Activated naive CD8-positive, alpha-beta T cell (primary cell): ENCODE measurements around the gene SLC22A3.

Experiments
- H3K27ac Mint-ChIP-seq: one replicate; pipeline ENCODE4 v1.8.0; 2021; ENCODE audit warnings: mixed read lengths
- H3K27me3 Mint-ChIP-seq: one replicate; pipeline ENCODE4 v1.8.0; 2021; ENCODE audit warnings: mixed read lengths
- H3K36me3 Mint-ChIP-seq: one replicate; pipeline ENCODE4 v1.8.0; 2021; ENCODE audit warnings: mixed read lengths
- H3K4me1 Mint-ChIP-seq: one replicate; pipeline ENCODE4 v1.8.0; 2021; ENCODE audit warnings: low read depth, mixed read lengths
- H3K4me3 Mint-ChIP-seq: one replicate; pipeline ENCODE4 v1.8.0; 2021; ENCODE audit warnings: mild to moderate bottlenecking, mixed read lengths
- H3K9me3 Mint-ChIP-seq: one replicate; pipeline ENCODE4 v1.8.0; 2021; ENCODE audit warnings: low read depth, mixed read lengths

SLC22A3 gene

DNA sequence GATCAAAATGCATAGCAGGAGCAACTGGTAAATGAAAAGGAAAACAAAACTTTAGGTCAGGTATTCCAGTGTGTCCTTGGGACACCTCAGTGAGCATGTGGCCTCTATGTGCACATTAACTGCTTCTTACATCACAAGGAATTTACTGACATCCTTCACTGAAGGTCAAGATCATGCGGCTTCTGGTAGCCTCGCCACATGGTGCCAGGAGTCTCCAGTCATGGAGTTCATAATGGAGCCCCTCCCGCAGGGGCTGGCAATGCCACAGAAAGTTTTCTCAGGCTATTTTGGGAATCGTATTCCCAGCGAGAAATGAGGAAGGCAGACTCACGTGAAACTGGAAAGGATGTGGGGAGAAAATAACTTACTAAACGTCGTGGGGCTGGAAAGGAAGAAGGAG, 19.7 kb upstream of the SLC22A3 start:
- Mint-ChIP-seq H3K36me3 (no peaks in the 10 kb centered on the region), H3K4me1 (no peaks in the 10 kb centered on the region), H3K27me3 (peaks cover 13% of the 10 kb centered on the region), H3K4me3 (no peak overlapping the region), H3K9me3 (no peaks in the 10 kb centered on the region), H3K27ac (no peak overlapping the region)

- H3K36me3 Mint-ChIP-seq, result no peaks in the 10 kb centered on the region
- H3K27me3 Mint-ChIP-seq, result peaks cover 19% of the 10 kb centered on the region
- no peaks in the 10 kb centered on the region for H3K4me1 Mint-ChIP-seq
Measured at GRCh38 chr6:160329188-160329587, 19.0 kb upstream of the SLC22A3 start.

DNA sequence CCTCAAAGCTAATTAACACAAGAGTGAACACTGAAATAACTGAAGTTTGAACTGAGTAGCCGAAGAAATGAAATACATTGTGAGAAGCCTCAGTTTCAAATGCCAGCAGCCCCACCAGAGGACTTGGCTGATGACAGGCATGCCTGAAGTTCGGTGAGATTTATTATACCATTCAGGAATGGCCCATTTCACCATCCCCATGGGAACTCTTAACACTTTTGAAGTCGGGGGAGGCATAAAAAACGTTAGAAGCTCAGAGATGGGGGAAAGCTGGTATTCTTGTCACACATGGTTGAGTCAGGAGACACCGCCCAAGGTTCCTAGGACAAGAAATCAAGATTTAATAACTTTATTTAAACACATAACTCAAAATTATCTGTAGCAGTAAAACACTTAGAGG, 17.6 kb upstream of the SLC22A3 start:
- Mint-ChIP-seq H3K27me3 (peaks cover 24% of the 10 kb centered on the region), H3K27ac (no peak overlapping the region), H3K36me3 (no peaks in the 10 kb centered on the region), H3K4me3 (no peak overlapping the region), H3K9me3 (no peaks in the 10 kb centered on the region), H3K4me1 (no peaks in the 10 kb centered on the region)

More at GRCh38 chr6:160329188-160329587, 19.0 kb upstream of the SLC22A3 start:
- H3K4me3 Mint-ChIP-seq, result no peak overlapping the region
- H3K9me3 Mint-ChIP-seq, result no peaks in the 10 kb centered on the region
- H3K27ac Mint-ChIP-seq, result no peak overlapping the region

DNA sequence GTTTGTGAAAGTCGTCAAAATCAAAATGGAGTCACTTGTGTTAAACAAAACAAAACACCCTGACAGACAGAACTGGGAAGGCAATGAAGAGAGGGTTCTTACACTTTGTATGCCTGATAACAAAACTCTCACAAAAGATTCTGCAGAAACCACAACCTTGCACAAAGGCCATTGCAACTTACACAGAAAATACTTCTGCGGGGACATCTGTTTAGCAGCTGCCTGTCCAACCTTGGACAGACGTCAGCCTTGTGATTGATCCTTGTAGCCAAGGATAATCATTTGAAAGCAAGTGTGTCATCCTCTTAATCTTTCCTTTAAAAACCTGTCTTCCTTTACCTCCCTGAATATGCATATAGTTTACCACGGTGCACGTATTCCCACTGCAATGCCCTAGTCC, 17.0 kb upstream of the SLC22A3 start:
- Mint-ChIP-seq H3K27ac (no peak overlapping the region), H3K27me3 (peaks cover 24% of the 10 kb centered on the region), H3K9me3 (no peaks in the 10 kb centered on the region), H3K36me3 (no peaks in the 10 kb centered on the region), H3K4me3 (no peak overlapping the region), H3K4me1 (no peaks in the 10 kb centered on the region)

- Mint-ChIP-seq H3K27ac (no peak overlapping the region), H3K9me3 (no peaks in the 10 kb centered on the region), H3K4me1 (no peaks in the 10 kb centered on the region), H3K4me3 (no peak overlapping the region), H3K27me3 (peaks cover 24% of the 10 kb centered on the region), H3K36me3 (no peaks in the 10 kb centered on the region)
Measured at GRCh38 chr6:160331753-160332152, 16.4 kb upstream of the SLC22A3 start.

DNA sequence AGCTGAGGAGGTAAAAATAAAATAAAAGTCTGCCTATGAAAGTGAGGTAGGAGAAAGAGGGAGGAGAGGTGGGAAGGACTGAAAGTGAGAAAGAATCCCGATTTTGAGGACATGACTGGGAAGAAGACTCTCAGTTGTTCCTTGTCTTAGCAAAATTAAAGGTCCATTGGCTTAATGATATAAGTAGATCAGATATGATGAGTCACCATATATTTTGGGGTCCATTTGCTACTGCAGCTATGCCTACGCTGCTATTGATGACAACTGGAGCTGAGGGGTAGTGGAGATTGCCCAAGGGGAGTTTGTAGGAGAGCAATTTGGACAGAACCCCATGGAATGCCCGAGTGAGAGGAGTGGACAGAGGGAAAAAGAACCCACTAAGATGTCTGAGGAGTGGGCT, 15.1 kb upstream of the SLC22A3 start:
- Mint-ChIP-seq H3K4me1 (no peaks in the 10 kb centered on the region), H3K27me3 (peaks cover 28% of the 10 kb centered on the region), H3K9me3 (no peaks in the 10 kb centered on the region), H3K4me3 (no peak overlapping the region), H3K27ac (no peak overlapping the region), H3K36me3 (no peaks in the 10 kb centered on the region)

- no peak overlapping the region for H3K4me3 Mint-ChIP-seq
- H3K9me3 Mint-ChIP-seq, result no peaks in the 10 kb centered on the region
- peaks cover 23% of the 10 kb centered on the region for H3K27me3 Mint-ChIP-seq
- H3K4me1 Mint-ChIP-seq, result no peaks in the 10 kb centered on the region
- no peaks in the 10 kb centered on the region for H3K36me3 Mint-ChIP-seq
- no peak overlapping the region for H3K27ac Mint-ChIP-seq
Measured at GRCh38 chr6:160333841-160334240, 14.3 kb upstream of the SLC22A3 start.

GRCh38 chr6:160336200-160336599, 12.0 kb upstream of the SLC22A3 start:
- H3K27me3 Mint-ChIP-seq, result peaks cover 21% of the 10 kb centered on the region
- no peaks in the 10 kb centered on the region for H3K36me3 Mint-ChIP-seq
- H3K27ac Mint-ChIP-seq, result no peak overlapping the region
- no peaks in the 10 kb centered on the region for H3K9me3 Mint-ChIP-seq
- H3K4me3 Mint-ChIP-seq, result no peak overlapping the region
- H3K4me1 Mint-ChIP-seq, result no peaks in the 10 kb centered on the region

- Mint-ChIP-seq H3K36me3 (no peaks in the 10 kb centered on the region), H3K4me3 (no peak overlapping the region), H3K27me3 (peaks cover 18% of the 10 kb centered on the region), H3K4me1 (no peaks in the 10 kb centered on the region), H3K27ac (no peak overlapping the region), H3K9me3 (no peaks in the 10 kb centered on the region)
Measured at GRCh38 chr6:160337301-160337700, 10.9 kb upstream of the SLC22A3 start.

DNA sequence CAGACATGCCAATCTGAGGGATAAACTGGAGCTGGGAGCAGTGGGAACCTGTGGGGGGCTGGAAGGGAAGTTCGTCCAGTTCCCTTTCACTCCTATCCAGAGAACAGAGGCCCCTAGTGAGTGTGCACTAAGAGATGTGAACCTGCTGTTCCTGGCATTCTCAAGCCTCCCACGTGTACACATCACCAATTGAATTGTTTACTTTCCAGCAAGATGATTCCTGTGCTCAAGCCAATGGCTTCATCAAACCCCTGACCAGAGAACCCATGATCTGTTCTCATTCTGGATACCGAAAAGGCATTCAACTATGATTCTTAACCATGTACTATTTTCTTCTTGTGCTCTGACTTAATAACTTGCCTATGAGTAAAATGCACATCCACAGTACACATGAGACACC, 10.2 kb upstream of the SLC22A3 start:
- H3K4me3 Mint-ChIP-seq, result no peak overlapping the region
- H3K9me3 Mint-ChIP-seq, result no peaks in the 10 kb centered on the region
- no peak overlapping the region for H3K27ac Mint-ChIP-seq
- H3K27me3 Mint-ChIP-seq, result peaks cover 18% of the 10 kb centered on the region
- H3K4me1 Mint-ChIP-seq, result no peaks in the 10 kb centered on the region
- no peaks in the 10 kb centered on the region for H3K36me3 Mint-ChIP-seq

DNA sequence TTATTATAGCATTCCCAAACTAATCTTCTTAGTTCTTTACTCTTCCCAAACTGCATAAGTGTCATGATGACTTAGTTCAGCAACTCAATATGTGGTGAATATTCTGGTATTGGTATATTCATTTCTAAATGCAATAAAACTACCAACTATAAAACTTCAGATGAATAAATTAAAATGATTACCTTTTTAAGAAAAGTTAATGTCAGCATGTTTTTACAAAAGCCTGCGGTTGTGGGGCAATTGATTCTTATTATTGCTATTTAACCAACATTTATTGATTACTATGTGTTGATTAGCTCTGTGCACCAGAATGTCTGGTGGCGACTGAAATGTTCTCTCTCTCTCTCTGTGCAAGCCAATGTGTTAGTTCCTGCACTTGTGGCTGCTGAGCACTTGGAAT, 5.0 kb upstream of the SLC22A3 start:
- Mint-ChIP-seq H3K4me1 (no peaks in the 10 kb centered on the region), H3K27ac (no peak overlapping the region), H3K36me3 (no peaks in the 10 kb centered on the region), H3K27me3 (peaks cover 15% of the 10 kb centered on the region), H3K4me3 (no peak overlapping the region), H3K9me3 (no peaks in the 10 kb centered on the region)

DNA sequence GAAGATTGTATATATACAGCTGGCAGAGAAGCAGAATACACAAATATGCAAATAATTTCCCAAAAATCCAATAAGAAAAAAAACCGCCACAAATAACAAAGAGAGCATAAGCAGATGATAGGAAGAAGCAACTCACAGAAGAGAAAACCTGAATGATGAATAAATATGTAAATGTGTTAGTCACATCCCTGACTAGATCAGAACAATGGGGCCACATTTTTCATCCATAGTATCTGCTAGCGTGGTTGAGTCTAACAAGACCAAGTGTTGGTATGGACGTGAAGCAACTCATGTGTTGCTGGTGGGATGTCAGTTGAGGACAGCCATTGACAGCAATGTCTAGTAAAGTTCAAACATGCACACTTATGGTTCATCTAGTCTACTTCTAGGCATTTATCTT, 3.9 kb upstream of the SLC22A3 start:
- Mint-ChIP-seq H3K27me3 (peaks cover 18% of the 10 kb centered on the region), H3K9me3 (no peaks in the 10 kb centered on the region), H3K4me1 (peaks cover 4% of the 10 kb centered on the region), H3K4me3 (no peak overlapping the region), H3K36me3 (no peaks in the 10 kb centered on the region), H3K27ac (no peak overlapping the region)

DNA sequence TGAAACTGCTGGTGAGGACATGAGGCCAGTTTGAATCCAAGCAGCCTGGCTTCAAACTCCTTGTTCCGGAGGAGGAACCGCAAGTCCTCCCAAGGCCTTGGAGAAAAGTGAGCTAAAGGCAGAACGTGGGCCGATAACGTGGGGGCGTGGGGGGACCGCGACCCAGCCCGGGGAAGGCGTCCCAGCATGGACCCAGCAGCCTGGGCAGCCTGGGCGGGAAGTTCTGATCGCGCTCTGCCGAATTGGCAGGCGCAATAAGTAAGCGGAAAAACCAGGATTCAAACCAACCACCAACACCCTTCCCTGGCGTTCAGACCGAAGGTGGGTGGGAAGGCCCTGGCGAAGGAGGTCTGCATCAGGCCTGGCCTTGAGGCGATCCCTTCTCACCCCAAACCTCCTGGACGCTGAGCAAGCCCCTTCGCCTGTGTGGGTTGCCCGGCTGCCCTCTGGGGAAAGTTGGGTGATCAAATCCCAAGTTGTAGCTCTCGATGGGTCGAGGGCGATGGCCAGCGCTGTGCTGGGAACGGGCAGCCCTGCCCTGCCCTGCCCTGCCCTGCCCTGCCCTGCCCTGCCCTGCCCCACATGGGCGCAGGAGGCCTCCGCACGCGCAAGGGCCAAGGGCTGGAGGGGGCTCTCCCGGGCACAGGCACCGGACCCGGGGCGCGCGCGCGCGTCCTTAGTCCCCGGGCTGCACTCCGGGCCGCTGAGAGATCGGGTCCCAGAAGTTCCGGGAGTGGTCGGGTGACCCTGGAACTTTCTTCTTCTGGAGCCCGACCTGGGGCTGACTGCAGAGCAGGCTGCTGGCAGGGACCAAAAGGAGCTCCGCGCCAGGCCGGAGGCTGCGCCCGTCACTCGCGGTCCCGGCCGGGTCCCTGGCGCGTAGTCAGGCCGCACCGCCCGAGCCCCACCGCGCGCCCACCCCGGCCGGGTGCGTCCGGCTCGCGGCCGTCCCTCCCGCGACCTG, 637 bp upstream of the SLC22A3 start:
- Mint-ChIP-seq H3K27ac (no peak overlapping the region), H3K36me3 (no peaks in the 10 kb centered on the region), H3K4me3 (peak overlapping the region; percentile 11), H3K27me3 (peaks cover 33% of the 10 kb centered on the region), H3K4me1 (peaks cover 7% of the 10 kb centered on the region), H3K9me3 (no peaks in the 10 kb centered on the region)

DNA sequence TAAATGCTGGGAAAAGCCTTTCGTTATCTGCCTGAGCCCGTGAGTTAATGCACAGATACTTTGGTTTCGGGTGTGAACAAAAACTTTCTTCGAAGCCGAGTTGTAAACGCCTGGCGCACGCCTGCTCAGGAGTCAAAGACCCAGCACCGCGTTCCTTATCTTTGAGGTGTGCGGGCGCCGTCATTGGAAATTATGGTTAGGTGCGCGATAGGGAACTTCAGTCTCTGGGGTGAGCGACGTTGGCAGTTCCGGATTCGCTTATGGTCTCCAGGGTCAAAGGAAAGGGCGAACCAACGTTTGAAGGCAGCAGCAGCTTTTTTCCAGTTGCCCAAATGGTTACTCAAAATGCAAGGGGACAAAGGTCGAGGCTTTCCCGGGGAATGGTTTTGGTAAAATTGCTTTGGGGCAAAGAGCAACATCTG, 853 bp downstream of the SLC22A3 start:
- Mint-ChIP-seq H3K27me3 (peaks cover 31% of the 10 kb centered on the region), H3K9me3 (no peaks in the 10 kb centered on the region), H3K4me1 (peaks cover 7% of the 10 kb centered on the region), H3K4me3 (peak overlapping the region; percentile 18), H3K36me3 (no peaks in the 10 kb centered on the region), H3K27ac (no peak overlapping the region)

DNA sequence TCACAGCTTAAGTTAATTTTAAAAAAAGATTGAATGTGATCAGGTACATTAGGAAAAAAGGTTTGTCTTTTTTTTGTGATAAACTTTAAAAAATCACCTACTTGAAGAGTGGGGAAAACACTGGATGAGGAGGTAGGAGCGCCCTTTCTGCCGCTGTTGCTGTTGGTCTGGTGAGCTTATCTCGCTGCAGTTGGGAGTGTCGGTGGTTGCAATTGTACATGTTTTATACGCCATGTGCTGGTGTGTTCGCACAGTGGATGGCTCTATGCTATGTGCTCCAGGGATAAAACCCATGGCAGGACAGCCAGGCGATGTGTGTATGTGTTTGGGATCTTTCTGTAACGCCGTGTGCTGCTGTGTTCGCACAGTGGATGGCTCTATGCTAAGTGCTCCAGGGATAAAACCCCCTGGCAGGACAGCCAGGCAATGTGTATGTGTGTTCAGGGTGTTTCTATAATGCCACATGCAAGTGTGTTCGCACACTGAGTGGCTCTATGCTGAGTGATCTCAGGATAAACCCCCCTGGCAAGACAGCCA, 1.7 kb downstream of the SLC22A3 start:
- peaks cover 30% of the 10 kb centered on the region for H3K27me3 Mint-ChIP-seq

More for the DNA sequence above, 1.7 kb downstream of the SLC22A3 start:
- Mint-ChIP-seq H3K27ac (no peak overlapping the region), H3K4me1 (peaks cover 7% of the 10 kb centered on the region), H3K36me3 (no peaks in the 10 kb centered on the region), H3K9me3 (no peaks in the 10 kb centered on the region), H3K4me3 (no peak overlapping the region)
